ENCODE data around the gene BEGAIN. TPM values are rescaled to one million over a fixed set of nuclear protein-coding genes. Genes with fewer than 3 reads are reported as not detected.

Gene BEGAIN
- total and polyA plus RNA-seq, 2 of the 8 experiments (the other 6 are each of a cell fraction or from before 2014, with no cell fraction given) = 2.9 to 3.0 TPM

GRCh38 chr14:100628225-100628624, 41.0 kb upstream of the BEGAIN start:
- Histone ChIP-seq H3K36me3 (ENCODE audit: control insufficient read depth in 2 of 4, insufficient read depth in 4 of 4, low read length in 3 of 4) (no peaks in the 10 kb centered on the region), H2AK5ac (ENCODE audit: low read depth, low read length) (no peak overlapping the region), H3K18ac (ENCODE audit: extremely low read depth, low read length) (no peak overlapping the region), H3K9me3 (ENCODE audit: insufficient read depth in 2 of 2, low read depth in 1 of 2, low read length in 1 of 2) (no peaks in the 10 kb centered on the region), H2AFZ (ENCODE audit: low read length) (no peak overlapping the region), H3K4me3 (ENCODE audit: extremely low read depth in 1 of 4, insufficient read depth in 2 of 4, low read depth in 3 of 4, low read length in 4 of 4) (no peak overlapping the region), H3K23me2 (ENCODE audit: low read depth, low read length) (no peaks in the 10 kb centered on the region), H3K79me2 (ENCODE audit: control insufficient read depth in 1 of 2, insufficient read depth in 2 of 2, low read length in 2 of 2) (no peaks in the 10 kb centered on the region), H4K5ac (ENCODE audit: insufficient read length, low read depth, low read length) (no peak overlapping the region), H3K4me2 (ENCODE audit: insufficient read depth in 1 of 2, low read depth in 2 of 2, low read length in 2 of 2) (no peak overlapping the region), H4K8ac (ENCODE audit: extremely low read depth, insufficient read depth, low read length) (no peak overlapping the region), H3K23ac (ENCODE audit: insufficient read length) (no peak overlapping the region), H3K27ac (ENCODE audit: low read depth, low read length) (no peak overlapping the region), H4K20me1 (replicated peaks in 1 of 2; ENCODE audit: control insufficient read depth in 1 of 2, insufficient read depth in 2 of 2, low read length in 2 of 2) (no peaks in the 10 kb centered on the region), H2BK12ac (ENCODE audit: low read depth, low read length) (no peak overlapping the region), H3K4ac (replicated peaks; ENCODE audit: insufficient read length, low read depth, low read length) (no peak overlapping the region), H3K14ac (ENCODE audit: insufficient read length) (no peak overlapping the region), H3K56ac (replicated peaks; ENCODE audit: insufficient read length, low read depth, low read length) (no peak overlapping the region), H2BK120ac (replicated peaks; ENCODE audit: low read depth, low read length) (no peak overlapping the region), H3K4me1 (replicated peaks in 1 of 4; ENCODE audit: control insufficient read depth in 3 of 4, insufficient read depth in 4 of 4, low read length in 3 of 4) (no peaks in the 10 kb centered on the region), H2BK15ac (ENCODE audit: low read length) (no peak overlapping the region), H2BK5ac (ENCODE audit: low read depth, low read length) (no peak overlapping the region), H4K91ac (replicated peaks; ENCODE audit: insufficient read length, low read length) (no peak overlapping the region), H3K79me1 (ENCODE audit: low read depth, low read length) (no peaks in the 10 kb centered on the region), H3K27me3 (replicated peaks in 1 of 4; ENCODE audit: control insufficient read depth in 3 of 4, extremely low read depth in 1 of 4, insufficient read depth in 3 of 4, low read length in 3 of 4) (peaks cover 0 to 2% (median under 1%) of the 10 kb centered on the region in 4 experiments; a peak in 3 of 7 replicates), H2BK20ac (ENCODE audit: low read length) (no peak overlapping the region), H3K9ac (replicated peaks in 1 of 4; ENCODE audit: extremely low read depth in 1 of 4, low read depth in 3 of 4, low read length in 3 of 4) (no peak overlapping the region)
- TF ChIP-seq CHD1 (IDR thresholded peaks at IDR 0.05; ENCODE audit: low read depth, low read length) (no peak), KDM4A (IDR thresholded peaks at IDR 0.05; ENCODE audit: low read depth, low read length, severe bottlenecking) (no peak), ZNF274 (IDR thresholded peaks at IDR 0.05; ENCODE audit: borderline replicate concordance, extremely low read depth, low read length) (no peak), SP2 (IDR thresholded peaks at IDR 0.05; ENCODE audit: low read length) (no peak)
- 82% methylated on average over 12 of the region's 12 CpGs; no CpG with 5 or more reads in 1 of the 2 experiments for WGBS, 2 experiments (ENCODE audit: extremely low coverage in 1 of 2, insufficient coverage in 1 of 2, insufficient read length in 1 of 2, insufficient replicate concordance in 2 of 2, low coverage in 1 of 2, low lambda C conversion rate in 2 of 2, missing lambda C conversion rate in 1 of 2)
- FAIRE-seq (no peak), DNase-seq (ENCODE audit: low read depth in 1 of 2, low spot score in 2 of 2) (no peak)
- POLR2A ChIA-PET (ENCODE audit: partially characterized antibody) = no interaction called here
- CTCF ChIA-PET (ENCODE audit: partially characterized antibody) = interaction anchor here (0.9 to 3.3 kb wide), 2 partner anchors 11 to 17 kb away, joined by 3 to 15 read pairs; no protein-coding TSS in a partner anchor

All from H1 (cell line).